GM21447 (cell line): ENCODE data around the gene AGFG1.

Experiments
- ATAC-seq: cut with Tn5 transposase; IDR thresholded peaks from one replicate; pipeline ENCODE4 v1.9.1; 2021; ENCODE audit not compliant: unreplicated experiment

AGFG1 gene

GRCh38 chr2:227471924-227472264 is at the start of gene AGFG1:
TSS of gene AGFG1 (plus strand) at chr2:227472156. CDS start at chr2:227472422, 266 bp downstream.
- peak; percentile 88 for ATAC-seq

GRCh38 chr2:227423656-227424499 is 48.1 kb upstream of the AGFG1 start:
- no peak for ATAC-seq

- ATAC-seq = no peak
Observed at GRCh38 chr2:227428731-227429285, 43.1 kb upstream of the AGFG1 start.

GRCh38 chr2:227430639-227431038 is 41.3 kb upstream of the AGFG1 start:
- no peak for ATAC-seq

DNA sequence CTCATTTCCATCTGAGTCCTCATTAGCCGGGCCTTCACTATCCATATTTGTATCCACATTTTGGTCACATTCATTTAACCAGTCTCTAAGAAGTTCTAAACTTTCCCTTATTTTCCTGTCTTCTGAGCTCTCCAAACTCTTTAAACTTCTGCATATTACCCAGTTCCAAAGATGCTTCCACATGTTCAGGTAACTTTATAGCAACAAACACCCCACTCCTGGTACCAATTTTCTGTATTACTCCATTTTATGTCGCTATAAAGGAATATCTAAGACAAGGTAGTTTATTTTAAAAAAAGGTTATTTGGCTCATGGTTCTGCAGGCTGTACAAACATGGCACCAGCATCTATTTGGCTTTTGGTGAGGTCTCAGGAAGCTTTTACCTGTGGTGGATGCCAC is 38.8 kb upstream of the AGFG1 start:
- ATAC-seq = no peak

- ATAC-seq = no peak
Observed at GRCh38 chr2:227436436-227437174, 35.4 kb upstream of the AGFG1 start.

GRCh38 chr2:227439214-227439613 is 32.7 kb upstream of the AGFG1 start:
- no peak for ATAC-seq

- no peak for ATAC-seq
Observed at GRCh38 chr2:227442639-227443038, 29.3 kb upstream of the AGFG1 start.

GRCh38 chr2:227443889-227444568 is 27.9 kb upstream of the AGFG1 start:
- no peak for ATAC-seq

DNA sequence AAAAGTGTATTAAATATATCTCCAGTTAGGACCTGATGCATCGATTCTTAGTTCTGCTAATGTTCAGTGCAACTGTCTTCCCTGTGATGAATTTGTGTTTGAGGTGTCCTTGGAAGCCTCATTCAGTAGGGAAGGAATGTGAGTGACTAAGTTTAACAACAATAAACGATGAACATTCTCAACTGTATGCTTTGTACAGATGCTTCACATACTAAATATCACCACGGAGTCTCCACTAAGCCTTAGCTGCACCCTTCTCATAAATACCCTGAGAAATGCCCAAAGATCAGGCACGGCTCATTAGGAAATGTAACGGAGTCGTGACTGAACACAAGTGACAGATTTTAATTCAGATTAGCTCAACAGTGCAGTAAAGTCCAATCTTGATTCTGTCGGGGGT is 24.4 kb upstream of the AGFG1 start:
- ATAC-seq = no peak

GRCh38 chr2:227450311-227450841 is 21.6 kb upstream of the AGFG1 start:
- no peak for ATAC-seq

GRCh38 chr2:227450926-227451654 is 20.9 kb upstream of the AGFG1 start:
- no peak for ATAC-seq

DNA sequence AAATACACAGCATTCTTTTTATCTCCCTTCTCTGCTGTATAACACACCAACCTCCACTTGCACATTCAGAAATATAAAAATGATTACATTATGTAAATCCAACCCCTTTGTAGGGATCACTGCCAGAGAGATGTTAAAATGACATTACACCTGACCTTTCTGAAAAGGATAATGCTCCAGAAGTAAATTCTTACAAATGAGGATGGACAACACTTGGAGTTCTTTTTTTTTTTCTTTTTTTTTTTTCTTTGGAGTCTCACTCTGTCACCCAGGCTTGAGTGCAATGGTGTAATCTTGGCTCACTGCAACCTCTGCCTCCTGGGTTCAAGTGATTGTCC is 20.3 kb upstream of the AGFG1 start:
- no peak for ATAC-seq

DNA sequence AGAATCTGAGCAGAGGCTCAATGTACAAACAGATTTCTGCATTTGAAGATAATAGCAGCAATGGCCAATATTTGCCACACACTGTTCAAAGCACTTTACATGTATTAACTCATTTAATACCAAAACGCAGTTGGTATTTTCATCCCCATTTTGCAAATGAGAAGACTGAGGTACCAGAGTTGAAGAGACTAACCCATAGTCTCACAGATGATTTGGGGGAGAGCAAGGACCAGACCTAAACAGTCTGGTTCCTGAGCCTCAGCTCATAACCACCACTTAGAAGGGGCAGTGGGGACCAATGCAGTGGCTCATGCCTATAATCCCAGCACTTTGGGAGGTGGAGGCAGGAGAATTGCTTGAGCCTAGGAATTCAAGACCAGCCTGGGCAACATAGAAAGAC is 18.1 kb upstream of the AGFG1 start:
- no peak for ATAC-seq

DNA sequence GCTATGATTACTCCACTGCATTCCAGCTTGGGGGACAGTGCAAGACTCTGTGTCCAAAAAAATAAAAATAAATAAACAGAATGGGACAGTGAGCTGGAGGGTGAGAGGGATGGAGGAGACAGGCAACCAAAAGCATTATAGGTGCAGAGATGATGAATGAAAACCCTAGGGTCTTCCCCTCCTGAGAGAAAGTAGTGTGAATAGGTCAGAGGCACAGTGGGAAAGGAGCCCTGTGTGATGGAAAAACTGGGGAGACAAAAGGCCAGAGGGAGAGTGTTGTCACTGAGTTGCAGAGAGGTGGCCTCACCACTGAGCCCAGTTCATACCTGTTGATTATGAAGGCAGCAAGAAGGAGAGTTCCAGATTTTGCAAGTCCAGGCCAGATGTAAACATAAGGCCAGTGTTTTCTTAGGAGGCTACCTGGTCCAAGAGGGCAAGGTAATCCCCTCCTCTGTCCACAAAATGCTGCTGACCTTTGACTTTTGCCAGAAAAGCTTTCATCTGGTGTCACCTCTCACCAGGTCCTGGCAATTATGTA is 17.6 kb upstream of the AGFG1 start:
- no peak for ATAC-seq

DNA sequence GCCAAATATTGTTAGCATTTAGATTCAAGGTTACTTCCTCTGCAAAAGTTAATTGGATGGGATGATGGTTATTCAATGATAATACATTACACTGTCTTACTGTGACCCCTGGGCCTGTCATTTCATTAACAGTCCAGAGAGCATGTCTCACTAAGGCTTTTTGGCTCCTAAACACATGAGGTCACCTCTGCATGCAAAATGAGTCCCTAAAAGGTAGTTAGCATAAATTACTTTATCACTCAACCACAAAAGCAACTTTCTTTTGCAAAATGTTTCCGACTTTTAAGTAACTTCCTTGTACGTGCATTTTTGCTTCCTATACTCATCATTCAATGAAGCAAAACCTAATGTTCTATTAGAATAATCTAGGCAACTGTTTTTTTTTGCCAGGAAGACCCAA is 16.8 kb upstream of the AGFG1 start:
- peak; percentile 36 for ATAC-seq

GRCh38 chr2:227456102-227456501 is 15.9 kb upstream of the AGFG1 start:
- ATAC-seq = no peak

GRCh38 chr2:227456772-227457171 is 15.2 kb upstream of the AGFG1 start:
- no peak for ATAC-seq

- peak; percentile 29 for ATAC-seq
Observed at GRCh38 chr2:227460070-227460485, 11.9 kb upstream of the AGFG1 start.

- no peak for ATAC-seq
Observed at GRCh38 chr2:227460833-227461232, 11.1 kb upstream of the AGFG1 start.
